ENCODE results near the gene LRRC37A2.
"Not testable (repeated sequence)": the region's sequence is repeated elsewhere in the genome, so short reads cannot be mapped to it uniquely, and the experiment has no call there.

DNA sequence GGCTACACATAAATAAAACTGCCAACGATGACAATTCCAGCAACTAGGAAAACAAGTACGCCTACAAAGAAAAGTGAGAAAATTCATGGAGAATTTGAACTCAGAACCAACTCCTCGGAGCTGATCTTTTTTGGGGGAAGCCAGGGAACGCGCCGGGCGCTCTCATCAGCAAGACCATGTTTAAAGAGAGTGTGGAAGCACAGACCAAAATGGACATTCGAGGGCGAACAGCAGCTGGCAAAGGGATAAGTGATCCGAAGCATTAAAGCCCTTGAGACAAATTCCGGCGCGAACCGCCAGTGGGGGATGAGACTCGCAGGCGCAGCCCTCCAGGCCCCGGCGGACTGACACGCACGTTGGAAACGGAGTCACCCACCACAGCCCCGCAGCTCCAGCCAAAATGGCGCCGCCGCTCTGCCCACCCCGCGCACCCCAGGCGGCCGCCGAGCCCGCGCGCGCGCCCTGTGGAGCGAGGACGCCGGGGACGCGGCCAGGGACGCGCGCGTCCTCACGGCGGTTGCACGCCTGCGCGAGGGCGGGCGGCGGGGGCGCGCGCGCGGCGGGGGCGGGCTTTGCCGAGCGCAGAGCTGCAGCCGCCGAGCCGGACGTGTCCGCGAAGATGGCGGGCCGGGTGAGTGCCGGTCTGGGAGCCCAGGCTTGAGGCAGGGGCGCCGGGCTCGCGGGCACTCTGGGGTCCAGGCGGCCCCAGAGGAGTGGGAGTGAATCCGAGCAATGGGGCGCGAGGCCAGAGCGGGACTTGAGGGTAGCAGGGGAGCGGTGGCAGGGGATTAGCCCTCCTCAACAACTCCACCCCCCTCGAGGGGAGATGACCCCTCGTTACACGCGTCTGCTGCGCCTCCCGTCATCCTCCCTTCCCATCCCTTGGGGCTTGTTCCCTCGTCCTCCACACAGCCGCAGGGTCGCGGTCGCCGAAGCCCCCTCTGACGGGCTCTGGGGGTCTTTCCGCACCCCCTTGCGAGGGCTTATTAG lies 78.2 kb downstream of the LRRC37A2 start, which contains the start of gene NSF:
- TF ChIP-seq EZH2 (IDR thresholded peaks at IDR 0.05); POLR2AphosphoS5 (IDR thresholded peaks at IDR 0.05; ENCODE audit: borderline replicate concordance, low read depth, low read length); FOXP2 (optimal IDR thresholded peaks at IDR 0.05; ENCODE audit: control extremely low read depth, extremely low read length, insufficient read depth): not testable (repeated sequence)
